T-cell (primary cell): ENCODE measurements around the gene NEK10. TPM values are rescaled to one million over a fixed set of nuclear protein-coding genes. Genes with fewer than 3 reads are reported as not detected.

Experiments
- ATAC-seq, 4 experiments: fragments of 200-7000 bp in 3 of 4; fragments of 150-1000 bp in 1 of 4; cut with Tn5 transposase; replicated peaks in 1 of 4; 1 replicate in 3 of 4; 2 replicates in 1 of 4; pipeline ENCODE4 v1.10.0; 2021; ENCODE audit warnings: moderate library complexity in 3 of 4, mild to moderate bottlenecking in 2 of 4, moderate number of reproducible peaks in 1 of 4
- CTCF ChIA-PET, 2 donors: fragments of 300-600 bp; sonication (Branson Sonifier 250); formaldehyde crosslinking; loops; one replicate each; lab custom pipeline; 2022; ENCODE audit warnings: antibody characterized with exemption in 2 of 2; lab: Charles Lee
- POLR2A ChIA-PET, 2 donors: fragments of 300-600 bp; sonication (Branson Sonifier 250); formaldehyde crosslinking; loops; one replicate each; lab custom pipeline; 2022; ENCODE audit warnings: antibody characterized with exemption in 2 of 2; lab: Charles Lee
- DNase-seq, 35 experiments: peaks; one replicate each; pipeline versions ENCODE4 v3.0.0 to v3.0.0-alpha.2; 2013 to 2023
- H3K27ac ChIP-seq: one replicate; pipeline ENCODE4 v1.5.1; 2013; ENCODE audit warnings: low read length
- H3K27me3 ChIP-seq, 2 experiments: replicated peaks in 1 of 2; 1 replicate in 1 of 2; 2 replicates in 1 of 2; pipeline versions ENCODE4 v1.6.1 to v1.7.0; 2013; ENCODE audit warnings: low read length in 1 of 2, mixed read lengths in 1 of 2; ENCODE audit not compliant: control insufficient read depth in 2 of 2, insufficient read depth in 2 of 2; ENCODE audit errors: extremely low read depth in 1 of 2
- H3K36me3 ChIP-seq, 2 donors: 1 replicate in 1 of 2; 2 replicates in 1 of 2; pipeline versions ENCODE4 v1.6.1 to v1.7.0; 2013; ENCODE audit warnings: low read length in 1 of 2; ENCODE audit not compliant: control insufficient read depth in 2 of 2, insufficient read depth in 1 of 2; ENCODE audit errors: extremely low read depth in 1 of 2
- H3K4me1 ChIP-seq, 2 experiments: 1 replicate in 1 of 2; 2 replicates in 1 of 2; pipeline versions ENCODE4 v1.6.1 to v1.7.0; 2013; ENCODE audit warnings: low read length in 2 of 2, mixed read lengths in 1 of 2; ENCODE audit not compliant: insufficient read depth in 2 of 2, control insufficient read depth in 1 of 2; ENCODE audit errors: extremely low read depth in 1 of 2
- H3K4me3 ChIP-seq, 2 donors: 1 replicate in 1 of 2; 2 replicates in 1 of 2; pipeline versions ENCODE4 v1.5.1 to v1.7.0; 2013; ENCODE audit warnings: mild to moderate bottlenecking in 2 of 2, low read length in 1 of 2, moderate library complexity in 1 of 2; ENCODE audit not compliant: control insufficient read depth in 1 of 2; ENCODE audit errors: extremely low read depth in 1 of 2
- H3K9me3 ChIP-seq: 2 replicates; pipeline ENCODE4 v1.7.0; 2013
- H3K27ac Mint-ChIP-seq, 2 donors: one replicate each; pipeline ENCODE4 v1.8.0; 2020 to 2021; ENCODE audit warnings: mild to moderate bottlenecking in 2 of 2, mixed read lengths in 2 of 2
- H3K27me3 Mint-ChIP-seq, 2 donors: one replicate each; pipeline ENCODE4 v1.8.0; 2021 to 2022; ENCODE audit warnings: mixed read lengths in 2 of 2
- H3K36me3 Mint-ChIP-seq: one replicate; pipeline ENCODE4 v1.8.0; 2021; ENCODE audit warnings: mixed read lengths
- H3K4me1 Mint-ChIP-seq, 3 donors: one replicate each; pipeline ENCODE4 v1.8.0; 2020 to 2022; ENCODE audit warnings: mixed read lengths in 3 of 3, mild to moderate bottlenecking in 1 of 3
- H3K4me3 Mint-ChIP-seq, 3 donors: one replicate each; pipeline ENCODE4 v1.8.0; 2020 to 2022; ENCODE audit warnings: mild to moderate bottlenecking in 3 of 3, mixed read lengths in 3 of 3, moderate library complexity in 3 of 3
- H3K9me3 Mint-ChIP-seq, 3 donors: one replicate each; pipeline ENCODE4 v1.8.0; 2020 to 2022; ENCODE audit warnings: mixed read lengths in 3 of 3
- WGBS: methylation state at CpG from one replicate; pipeline ENCODE4 v1.1.5; 2013; ENCODE audit warnings: missing lambda C conversion rate; ENCODE audit not compliant: insufficient coverage; 5-methylcytosine and 5-hydroxymethylcytosine counted together
- total RNA-seq, 35 experiments: library from RNA in 6 of 35; stranded (reverse) in 6 of 35; fragments of 120-200 nt in 1 of 35; gene quantifications; one replicate each; pipeline versions ENCODE4 v1.2.1 to v1.2.4 and lab custom pipeline; 2013 to 2026

Gene NEK10
- total RNA-seq, 5 donors from 2014 or later (not counting 1 experiment from before 2014, with no cell fraction given) = 0.73 to 2.2 (median 1.2) TPM

GRCh38 chr3:27130796-27131195 is 238.4 kb downstream of the NEK10 start:
- Mint-ChIP-seq H3K4me1 (no peaks in the 10 kb centered on the region), H3K4me3 (no peak overlapping the region), H3K27ac (no peak overlapping the region), H3K27me3 (peaks cover 1 to 2% of the 10 kb centered on the region in 2 donors), H3K36me3 (no peaks in the 10 kb centered on the region), H3K9me3 (no peaks in the 10 kb centered on the region)
- H3K27me3 ChIP-seq = no peaks in the 10 kb centered on the region
- no peak for ATAC-seq
- no CpG with 5 or more reads among the region's 1 CpG for WGBS
- no peaks in the 10 kb centered on the region for H3K4me1 ChIP-seq
- H3K36me3 ChIP-seq = no peaks in the 10 kb centered on the region
- no peaks in the 10 kb centered on the region for H3K9me3 ChIP-seq
- no peak overlapping the region for H3K27ac ChIP-seq
- POLR2A ChIA-PET = no interaction called here
- H3K4me3 ChIP-seq = no peak overlapping the region
- CTCF ChIA-PET = interaction anchor here (0.6 to 0.8 kb wide), 5 partner anchors 12 to 1195 kb away, joined by 3 to 7 read pairs (median 3); no protein-coding TSS in a partner anchor
- no peak for DNase-seq

GRCh38 chr3:27127879-27128278 is 241.3 kb downstream of the NEK10 start:
- no peaks in the 10 kb centered on the region for H3K4me1 Mint-ChIP-seq
- H3K4me3 ChIP-seq = no peak overlapping the region
- no peaks in the 10 kb centered on the region for H3K36me3 ChIP-seq
- H3K27me3 ChIP-seq = no peaks in the 10 kb centered on the region
- H3K27ac Mint-ChIP-seq = no peak overlapping the region
- ATAC-seq (no peak), DNase-seq (no peak)
- no peaks in the 10 kb centered on the region for H3K4me1 ChIP-seq
- H3K4me3 Mint-ChIP-seq = no peak overlapping the region
- H3K27ac ChIP-seq = no peak overlapping the region
- H3K36me3 Mint-ChIP-seq = no peaks in the 10 kb centered on the region
- H3K27me3 Mint-ChIP-seq = peaks cover 0 to 1% of the 10 kb centered on the region in 2 donors
- no peaks in the 10 kb centered on the region for H3K9me3 Mint-ChIP-seq
- ChIA-PET CTCF (no interaction called here), POLR2A (no interaction called here)
- no peaks in the 10 kb centered on the region for H3K9me3 ChIP-seq
- 93% methylated on average over 3 of the region's 3 CpGs for WGBS

- Mint-ChIP-seq H3K4me1 (no peaks in the 10 kb centered on the region), H3K9me3 (no peaks in the 10 kb centered on the region), H3K4me3 (no peak overlapping the region), H3K27me3 (peaks cover 0 to 1% of the 10 kb centered on the region in 2 donors), H3K36me3 (no peaks in the 10 kb centered on the region), H3K27ac (no peak overlapping the region)
- Histone ChIP-seq H3K9me3 (no peaks in the 10 kb centered on the region), H3K27me3 (no peaks in the 10 kb centered on the region), H3K36me3 (no peaks in the 10 kb centered on the region), H3K27ac (no peak overlapping the region), H3K4me3 (no peak overlapping the region), H3K4me1 (no peaks in the 10 kb centered on the region)
- POLR2A ChIA-PET = no interaction called here
- ATAC-seq (no peak), DNase-seq (no peak)
- no CpG with 5 or more reads among the region's 2 CpGs for WGBS
- CTCF ChIA-PET = no interaction called here
These were observed 242.0 kb downstream of the NEK10 start for GRCh38 chr3:27127195-27127594.

- CTCF ChIA-PET = no interaction called here
- 83% methylated on average over 2 of the region's 3 CpGs for WGBS
These were observed 243.2 kb downstream of the NEK10 start for GRCh38 chr3:27125821-27126501.

DNA sequence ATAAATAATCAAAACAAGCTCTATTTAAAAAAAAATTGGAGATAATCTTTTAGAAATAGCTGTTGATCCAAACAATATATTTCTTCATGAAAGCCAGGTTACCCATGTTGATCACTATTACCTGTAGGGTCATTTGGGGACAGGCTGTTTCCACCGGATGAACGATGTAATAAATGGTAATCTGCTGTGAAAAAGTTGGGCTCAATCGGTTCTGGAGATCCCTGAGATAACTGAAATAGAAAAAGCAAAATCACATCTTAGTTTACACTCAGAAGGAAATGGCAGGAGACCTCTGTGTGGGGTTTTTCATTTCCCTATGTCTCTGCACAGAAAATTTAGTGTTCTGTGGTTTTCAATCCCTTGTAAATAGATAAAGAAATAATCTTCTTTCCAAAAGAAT is 249.5 kb downstream of the NEK10 start:
- Mint-ChIP-seq H3K27me3 (no peaks in the 10 kb centered on the region), H3K9me3 (no peaks in the 10 kb centered on the region), H3K4me1 (no peaks in the 10 kb centered on the region), H3K4me3 (no peak overlapping the region), H3K27ac (no peak overlapping the region), H3K36me3 (no peaks in the 10 kb centered on the region)
- POLR2A ChIA-PET = no interaction called here
- Histone ChIP-seq H3K9me3 (no peaks in the 10 kb centered on the region), H3K4me3 (no peak overlapping the region), H3K27me3 (no peaks in the 10 kb centered on the region), H3K4me1 (no peaks in the 10 kb centered on the region), H3K36me3 (no peaks in the 10 kb centered on the region), H3K27ac (no peak overlapping the region)
- 100% methylated on average over 2 of the region's 3 CpGs for WGBS
- no peak for ATAC-seq
- CTCF ChIA-PET = no interaction called here
- DNase-seq = no peak

More at GRCh38 chr3:27125821-27126501, 243.2 kb downstream of the NEK10 start:
- no peaks in the 10 kb centered on the region for H3K9me3 Mint-ChIP-seq
- Histone ChIP-seq H3K36me3 (no peaks in the 10 kb centered on the region), H3K4me1 (no peaks in the 10 kb centered on the region), H3K27me3 (no peaks in the 10 kb centered on the region), H3K9me3 (no peaks in the 10 kb centered on the region), H3K27ac (no peak overlapping the region), H3K4me3 (no peak overlapping the region)
- ATAC-seq = no peak
- no peak overlapping the region for H3K27ac Mint-ChIP-seq
- no peaks in the 10 kb centered on the region for H3K36me3 Mint-ChIP-seq
- no peaks in the 10 kb centered on the region for H3K4me1 Mint-ChIP-seq
- H3K4me3 Mint-ChIP-seq = no peak overlapping the region
- peaks cover 0 to 1% of the 10 kb centered on the region in 2 donors for H3K27me3 Mint-ChIP-seq
- POLR2A ChIA-PET = no interaction called here
- DNase-seq = no peak

GRCh38 chr3:27115352-27115751 is 253.8 kb downstream of the NEK10 start:
- ChIA-PET CTCF (no interaction called here), POLR2A (no interaction called here)
- Mint-ChIP-seq H3K36me3 (no peaks in the 10 kb centered on the region), H3K4me3 (no peak overlapping the region), H3K27ac (no peak overlapping the region), H3K27me3 (no peaks in the 10 kb centered on the region), H3K9me3 (no peaks in the 10 kb centered on the region), H3K4me1 (no peaks in the 10 kb centered on the region)
- Histone ChIP-seq H3K4me1 (no peaks in the 10 kb centered on the region), H3K36me3 (no peaks in the 10 kb centered on the region), H3K9me3 (no peaks in the 10 kb centered on the region), H3K4me3 (no peak overlapping the region), H3K27ac (no peak overlapping the region), H3K27me3 (no peaks in the 10 kb centered on the region)
- ATAC-seq (no peak), DNase-seq (no peak)
- WGBS = no CpG with 5 or more reads among the region's 1 CpG
